Measurements from ENCODE around the gene TBC1D8. TPM values are rescaled to one million over a fixed set of nuclear protein-coding genes. Genes with fewer than 3 reads are reported as not detected.

TBC1D8 gene
- total RNA-seq, 2 experiments from 2014 or later, result 0.29 to 0.70 TPM

- ATAC-seq (no peak), DNase-seq (no peak)
- no peak overlapping the region for H3K27ac Mint-ChIP-seq
- H3K36me3 Mint-ChIP-seq (ENCODE audit: low read depth), result no peaks in the 10 kb centered on the region
- H3K27me3 Mint-ChIP-seq (ENCODE audit: low read depth), result peaks cover 56% of the 10 kb centered on the region
- H3K4me3 Mint-ChIP-seq, result no peak overlapping the region
- CTCF ChIA-PET, result interaction anchor here (0.7 kb wide), 1 partner anchor 111 kb away, joined by 4 read pairs; no protein-coding TSS in a partner anchor
- POLR2A ChIA-PET, result interaction anchor here (1.0 kb wide), 1 partner anchor 143 kb away, joined by 3 read pairs; no protein-coding TSS in a partner anchor
- H3K9me3 Mint-ChIP-seq (ENCODE audit: insufficient read depth), result no peaks in the 10 kb centered on the region
- H3K4me1 Mint-ChIP-seq (ENCODE audit: low read depth), result peaks cover 17% of the 10 kb centered on the region
These were observed 3.2 kb downstream of the TBC1D8 start for GRCh38 chr2:101147971-101148370.

GRCh38 chr2:101147062-101147461, 4.1 kb downstream of the TBC1D8 start:
- H3K4me3 Mint-ChIP-seq, result no peak overlapping the region
- ATAC-seq (no peak), DNase-seq (no peak)
- no peaks in the 10 kb centered on the region for H3K36me3 Mint-ChIP-seq (ENCODE audit: low read depth)
- CTCF ChIA-PET, result no interaction called here
- H3K9me3 Mint-ChIP-seq (ENCODE audit: insufficient read depth), result no peaks in the 10 kb centered on the region
- peaks cover 10% of the 10 kb centered on the region for H3K4me1 Mint-ChIP-seq (ENCODE audit: low read depth)
- POLR2A ChIA-PET, result no interaction called here
- no peak overlapping the region for H3K27ac Mint-ChIP-seq
- H3K27me3 Mint-ChIP-seq (ENCODE audit: low read depth), result peaks cover 47% of the 10 kb centered on the region

GRCh38 chr2:101146535-101146934, 4.6 kb downstream of the TBC1D8 start:
- Mint-ChIP-seq H3K27me3 (ENCODE audit: low read depth) (peaks cover 42% of the 10 kb centered on the region), H3K27ac (no peak overlapping the region), H3K36me3 (ENCODE audit: low read depth) (no peaks in the 10 kb centered on the region), H3K4me1 (ENCODE audit: low read depth) (peaks cover 4% of the 10 kb centered on the region), H3K9me3 (ENCODE audit: insufficient read depth) (no peaks in the 10 kb centered on the region), H3K4me3 (no peak overlapping the region)
- DNase-seq (no peak), ATAC-seq (no peak)
- ChIA-PET CTCF (no interaction called here), POLR2A (no interaction called here)

- POLR2A ChIA-PET, result no interaction called here
- Mint-ChIP-seq H3K9me3 (ENCODE audit: insufficient read depth) (no peaks in the 10 kb centered on the region), H3K27me3 (ENCODE audit: low read depth) (peaks cover 45% of the 10 kb centered on the region), H3K27ac (no peak overlapping the region), H3K4me1 (ENCODE audit: low read depth) (peaks cover 4% of the 10 kb centered on the region), H3K4me3 (no peak overlapping the region), H3K36me3 (ENCODE audit: low read depth) (no peaks in the 10 kb centered on the region)
- ATAC-seq (no peak), DNase-seq (no peak)
- CTCF ChIA-PET, result no interaction called here
These were observed 5.8 kb downstream of the TBC1D8 start for GRCh38 chr2:101145406-101145805.

- ATAC-seq (no peak), DNase-seq (no peak)
- H3K27ac Mint-ChIP-seq, result no peak overlapping the region
- H3K9me3 Mint-ChIP-seq (ENCODE audit: insufficient read depth), result no peaks in the 10 kb centered on the region
- no peaks in the 10 kb centered on the region for H3K36me3 Mint-ChIP-seq (ENCODE audit: low read depth)
- CTCF ChIA-PET, result no interaction called here
- no peak overlapping the region for H3K4me3 Mint-ChIP-seq
- H3K4me1 Mint-ChIP-seq (ENCODE audit: low read depth), result no peaks in the 10 kb centered on the region
- H3K27me3 Mint-ChIP-seq (ENCODE audit: low read depth), result peaks cover 20% of the 10 kb centered on the region
- POLR2A ChIA-PET, result no interaction called here
These were observed 9.0 kb downstream of the TBC1D8 start for GRCh38 chr2:101142163-101142562.

GRCh38 chr2:101140978-101141655, 10.1 kb downstream of the TBC1D8 start:
- no peaks in the 10 kb centered on the region for H3K9me3 Mint-ChIP-seq (ENCODE audit: insufficient read depth)
- CTCF ChIA-PET, result no interaction called here
- H3K36me3 Mint-ChIP-seq (ENCODE audit: low read depth), result no peaks in the 10 kb centered on the region
- no peaks in the 10 kb centered on the region for H3K4me1 Mint-ChIP-seq (ENCODE audit: low read depth)
- ATAC-seq (no peak), DNase-seq (no peak)
- no peak overlapping the region for H3K4me3 Mint-ChIP-seq
- no peak overlapping the region for H3K27ac Mint-ChIP-seq
- H3K27me3 Mint-ChIP-seq (ENCODE audit: low read depth), result peaks cover 14% of the 10 kb centered on the region
- POLR2A ChIA-PET, result no interaction called here

- no peaks in the 10 kb centered on the region for H3K9me3 Mint-ChIP-seq (ENCODE audit: insufficient read depth)
- no peak for ATAC-seq
- CTCF ChIA-PET, result no interaction called here
- H3K27ac Mint-ChIP-seq, result no peak overlapping the region
- no peak for DNase-seq
- H3K36me3 Mint-ChIP-seq (ENCODE audit: low read depth), result no peaks in the 10 kb centered on the region
- peaks cover 10% of the 10 kb centered on the region for H3K27me3 Mint-ChIP-seq (ENCODE audit: low read depth)
- H3K4me1 Mint-ChIP-seq (ENCODE audit: low read depth), result no peaks in the 10 kb centered on the region
- no peak overlapping the region for H3K4me3 Mint-ChIP-seq
- POLR2A ChIA-PET, result no interaction called here
These were observed 10.9 kb downstream of the TBC1D8 start for GRCh38 chr2:101140237-101140636.

GRCh38 chr2:101139495-101139894, 11.7 kb downstream of the TBC1D8 start:
- H3K27me3 Mint-ChIP-seq (ENCODE audit: low read depth), result peaks cover 8% of the 10 kb centered on the region

GRCh38 chr2:101135412-101136296, 15.5 kb downstream of the TBC1D8 start:
- Mint-ChIP-seq H3K4me1 (ENCODE audit: low read depth) (no peaks in the 10 kb centered on the region), H3K27me3 (ENCODE audit: low read depth) (peaks cover 7% of the 10 kb centered on the region), H3K4me3 (no peak overlapping the region), H3K9me3 (ENCODE audit: insufficient read depth) (no peaks in the 10 kb centered on the region), H3K36me3 (ENCODE audit: low read depth) (no peaks in the 10 kb centered on the region), H3K27ac (no peak overlapping the region)
- POLR2A ChIA-PET, result no interaction called here
- no peak for ATAC-seq
- DNase-seq, result no peak
- CTCF ChIA-PET, result no interaction called here

More at GRCh38 chr2:101139495-101139894, 11.7 kb downstream of the TBC1D8 start:
- no peaks in the 10 kb centered on the region for H3K4me1 Mint-ChIP-seq (ENCODE audit: low read depth)
- no peaks in the 10 kb centered on the region for H3K9me3 Mint-ChIP-seq (ENCODE audit: insufficient read depth)
- DNase-seq (no peak), ATAC-seq (no peak)
- no peaks in the 10 kb centered on the region for H3K36me3 Mint-ChIP-seq (ENCODE audit: low read depth)
- H3K4me3 Mint-ChIP-seq, result no peak overlapping the region
- no peak overlapping the region for H3K27ac Mint-ChIP-seq
- CTCF ChIA-PET, result no interaction called here
- POLR2A ChIA-PET, result no interaction called here

- Mint-ChIP-seq H3K4me1 (ENCODE audit: low read depth) (no peaks in the 10 kb centered on the region), H3K27ac (no peak overlapping the region), H3K9me3 (ENCODE audit: insufficient read depth) (no peaks in the 10 kb centered on the region), H3K4me3 (no peak overlapping the region), H3K36me3 (ENCODE audit: low read depth) (no peaks in the 10 kb centered on the region), H3K27me3 (ENCODE audit: low read depth) (peaks cover 2% of the 10 kb centered on the region)
- ChIA-PET CTCF (no interaction called here), POLR2A (no interaction called here)
- DNase-seq (no peak), ATAC-seq (no peak)
These were observed 17.6 kb downstream of the TBC1D8 start for GRCh38 chr2:101133492-101134100.

- DNase-seq, result no peak
- H3K27ac Mint-ChIP-seq, result no peak overlapping the region
- ChIA-PET CTCF (interaction anchor here (0.6 to 1.4 kb wide), 2 partner anchors 29 to 119 kb away, joined by 3 read pairs; no protein-coding TSS in a partner anchor), POLR2A (no interaction called here)
- no peak overlapping the region for H3K4me3 Mint-ChIP-seq
- peaks cover 2% of the 10 kb centered on the region for H3K27me3 Mint-ChIP-seq (ENCODE audit: low read depth)
- H3K4me1 Mint-ChIP-seq (ENCODE audit: low read depth), result no peaks in the 10 kb centered on the region
- no peak for ATAC-seq
- no peaks in the 10 kb centered on the region for H3K36me3 Mint-ChIP-seq (ENCODE audit: low read depth)
- H3K9me3 Mint-ChIP-seq (ENCODE audit: insufficient read depth), result no peaks in the 10 kb centered on the region
These were observed 19.0 kb downstream of the TBC1D8 start for GRCh38 chr2:101132202-101132601.

GRCh38 chr2:101130081-101130480, 21.1 kb downstream of the TBC1D8 start:
- H3K27me3 Mint-ChIP-seq (ENCODE audit: low read depth), result peaks cover 2% of the 10 kb centered on the region
- no peak overlapping the region for H3K27ac Mint-ChIP-seq
- CTCF ChIA-PET, result no interaction called here
- peaks cover 8% of the 10 kb centered on the region for H3K4me1 Mint-ChIP-seq (ENCODE audit: low read depth)
- DNase-seq, result no peak
- no peak overlapping the region for H3K4me3 Mint-ChIP-seq
- no peaks in the 10 kb centered on the region for H3K9me3 Mint-ChIP-seq (ENCODE audit: insufficient read depth)
- ATAC-seq, result no peak
- no peaks in the 10 kb centered on the region for H3K36me3 Mint-ChIP-seq (ENCODE audit: low read depth)
- POLR2A ChIA-PET, result no interaction called here
